ENCODE measurements around the gene DCHS1. TPM values are rescaled to one million over a fixed set of nuclear protein-coding genes. Genes with fewer than 3 reads are reported as not detected.

DCHS1 gene
- total RNA-seq, 1 experiment from 2014 or later = 14.2 TPM

- TF ChIP-seq CREB1 (CRISPR knock-in tag; IDR thresholded peaks at IDR 0.05) (no peak), RELA (CRISPR knock-in tag; IDR thresholded peaks at IDR 0.05; ENCODE audit: borderline replicate concordance) (no peak), E2F5 (CRISPR knock-in tag; IDR thresholded peaks at IDR 0.05) (no peak), PRRX2 (CRISPR knock-in tag; IDR thresholded peaks at IDR 0.05) (no peak), ZNF219 (CRISPR knock-in tag; IDR thresholded peaks at IDR 0.05; ENCODE audit: borderline replicate concordance) (no peak)
These were observed 54.6 kb downstream of the DCHS1 start (continued) for GRCh38 chr11:6601041-6601461.

GRCh38 chr11:6599881-6600390, 55.7 kb downstream of the DCHS1 start:
- no peaks in the 10 kb centered on the region for H3K27me3 Mint-ChIP-seq (ENCODE audit: low read depth)
- TF ChIP-seq ZNF281 (CRISPR knock-in tag; IDR thresholded peaks at IDR 0.05) = no peak
- TF ChIP-seq, protein P1, sequence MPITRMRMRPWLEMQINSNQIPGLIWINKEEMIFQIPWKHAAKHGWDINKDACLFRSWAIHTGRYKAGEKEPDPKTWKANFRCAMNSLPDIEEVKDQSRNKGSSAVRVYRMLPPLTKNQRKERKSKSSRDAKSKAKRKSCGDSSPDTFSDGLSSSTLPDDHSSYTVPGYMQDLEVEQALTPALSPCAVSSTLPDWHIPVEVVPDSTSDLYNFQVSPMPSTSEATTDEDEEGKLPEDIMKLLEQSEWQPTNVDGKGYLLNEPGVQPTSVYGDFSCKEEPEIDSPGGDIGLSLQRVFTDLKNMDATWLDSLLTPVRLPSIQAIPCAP (CRISPR knock-in tag; IDR thresholded peaks at IDR 0.05) = no peak
- TF ChIP-seq STAT6 (CRISPR knock-in tag; conservative IDR thresholded peaks at IDR 0.05; ENCODE audit: low read depth) = no peak
- TF ChIP-seq GRHL2 (CRISPR knock-in tag; IDR thresholded peaks at IDR 0.05; ENCODE audit: insufficient replicate concordance, severe bottlenecking) = no peak
- TF ChIP-seq ZNF416 (CRISPR knock-in tag; IDR thresholded peaks at IDR 0.05) = no peak
- TF ChIP-seq NR1H2 (CRISPR knock-in tag; IDR thresholded peaks at IDR 0.05) = no peak
- TF ChIP-seq ZNF219 (CRISPR knock-in tag; IDR thresholded peaks at IDR 0.05; ENCODE audit: borderline replicate concordance) = no peak
- TF ChIP-seq KAT7 (CRISPR knock-in tag; IDR thresholded peaks at IDR 0.05; ENCODE audit: borderline replicate concordance) = no peak
- TF ChIP-seq TP53 (CRISPR knock-in tag; IDR thresholded peaks at IDR 0.05) = no peak
- TF ChIP-seq ATF6 (CRISPR knock-in tag; IDR thresholded peaks at IDR 0.05) = no peak
- TF ChIP-seq CBFB (CRISPR knock-in tag; IDR thresholded peaks at IDR 0.05; ENCODE audit: low read depth) = no peak
- TF ChIP-seq CREB1 (CRISPR knock-in tag; IDR thresholded peaks at IDR 0.05) = no peak
- TF ChIP-seq AFF4 (CRISPR knock-in tag; IDR thresholded peaks at IDR 0.05; ENCODE audit: borderline replicate concordance) = no peak
- H3K27ac Mint-ChIP-seq = no peak overlapping the region
- DNase-seq (ENCODE audit: low spot score) (no peak), ATAC-seq (no peak)
- ChIA-PET CTCF (no interaction called here), POLR2A (no interaction called here)
- no peak overlapping the region for H3K4me3 Mint-ChIP-seq
- peaks cover 19% of the 10 kb centered on the region for H3K36me3 Mint-ChIP-seq
- no peaks in the 10 kb centered on the region for H3K9me3 Mint-ChIP-seq
- H3K4me1 Mint-ChIP-seq = no peaks in the 10 kb centered on the region
